Measurements from ENCODE around the gene CAPZB. TPM values are rescaled to one million over a fixed set of nuclear protein-coding genes. Genes with fewer than 3 reads are reported as not detected.

Gene CAPZB
- polyA plus RNA-seq, 2 of the 4 experiments (the other 2 are of a cell fraction) = 133 to 296 TPM

GRCh38 chr1:19350566-19350965, 134.8 kb downstream of the CAPZB start:
- TF ChIP-seq, protein P1, sequence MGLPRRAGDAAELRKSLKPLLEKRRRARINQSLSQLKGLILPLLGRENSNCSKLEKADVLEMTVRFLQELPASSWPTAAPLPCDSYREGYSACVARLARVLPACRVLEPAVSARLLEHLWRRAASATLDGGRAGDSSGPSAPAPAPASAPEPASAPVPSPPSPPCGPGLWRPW (IDR thresholded peaks at IDR 0.05) = no peak
- TF ChIP-seq FOSL2 (IDR thresholded peaks at IDR 0.05) (no peak), FOSL2 (CRISPR knock-in tag; IDR thresholded peaks at IDR 0.05) (no peak), ESRRA (IDR thresholded peaks at IDR 0.05; ENCODE audit: borderline replicate concordance, low read length) (no peak), TP53 (CRISPR knock-in tag; IDR thresholded peaks at IDR 0.05) (no peak), MAX (IDR thresholded peaks at IDR 0.05) (no peak), MAZ (IDR thresholded peaks at IDR 0.05; ENCODE audit: borderline replicate concordance, low read depth, low read length) (no peak), PBX3 (IDR thresholded peaks at IDR 0.05) (no peak), GATA3 (IDR thresholded peaks at IDR 0.05; ENCODE audit: borderline replicate concordance) (no peak), ATOH8 (CRISPR knock-in tag; IDR thresholded peaks at IDR 0.05; ENCODE audit: low read depth) (no peak), JUNB (IDR thresholded peaks at IDR 0.05) (no peak), E2F6 (IDR thresholded peaks at IDR 0.05; ENCODE audit: borderline replicate concordance, low read depth) (no peak), ZNF302 (CRISPR knock-in tag; IDR thresholded peaks at IDR 0.05) (no peak), RNF2 (IDR thresholded peaks at IDR 0.05; ENCODE audit: borderline replicate concordance, low read depth) (no peak), HEYL (CRISPR knock-in tag; IDR thresholded peaks at IDR 0.05) (no peak), FOSB (CRISPR knock-in tag; IDR thresholded peaks at IDR 0.05) (no peak), NFE2L2 (conservative IDR thresholded peaks at IDR 0.05; ENCODE audit: low read length) (no peak), EP300 (IDR thresholded peaks at IDR 0.05) (no peak), ELK1 (IDR thresholded peaks at IDR 0.05; ENCODE audit: low read depth, low read length) (no peak)
- TF ChIP-seq, protein P2, sequence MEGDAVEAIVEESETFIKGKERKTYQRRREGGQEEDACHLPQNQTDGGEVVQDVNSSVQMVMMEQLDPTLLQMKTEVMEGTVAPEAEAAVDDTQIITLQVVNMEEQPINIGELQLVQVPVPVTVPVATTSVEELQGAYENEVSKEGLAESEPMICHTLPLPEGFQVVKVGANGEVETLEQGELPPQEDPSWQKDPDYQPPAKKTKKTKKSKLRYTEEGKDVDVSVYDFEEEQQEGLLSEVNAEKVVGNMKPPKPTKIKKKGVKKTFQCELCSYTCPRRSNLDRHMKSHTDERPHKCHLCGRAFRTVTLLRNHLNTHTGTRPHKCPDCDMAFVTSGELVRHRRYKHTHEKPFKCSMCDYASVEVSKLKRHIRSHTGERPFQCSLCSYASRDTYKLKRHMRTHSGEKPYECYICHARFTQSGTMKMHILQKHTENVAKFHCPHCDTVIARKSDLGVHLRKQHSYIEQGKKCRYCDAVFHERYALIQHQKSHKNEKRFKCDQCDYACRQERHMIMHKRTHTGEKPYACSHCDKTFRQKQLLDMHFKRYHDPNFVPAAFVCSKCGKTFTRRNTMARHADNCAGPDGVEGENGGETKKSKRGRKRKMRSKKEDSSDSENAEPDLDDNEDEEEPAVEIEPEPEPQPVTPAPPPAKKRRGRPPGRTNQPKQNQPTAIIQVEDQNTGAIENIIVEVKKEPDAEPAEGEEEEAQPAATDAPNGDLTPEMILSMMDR (IDR thresholded peaks at IDR 0.05) = no peak
- TF ChIP-seq, protein P3, sequence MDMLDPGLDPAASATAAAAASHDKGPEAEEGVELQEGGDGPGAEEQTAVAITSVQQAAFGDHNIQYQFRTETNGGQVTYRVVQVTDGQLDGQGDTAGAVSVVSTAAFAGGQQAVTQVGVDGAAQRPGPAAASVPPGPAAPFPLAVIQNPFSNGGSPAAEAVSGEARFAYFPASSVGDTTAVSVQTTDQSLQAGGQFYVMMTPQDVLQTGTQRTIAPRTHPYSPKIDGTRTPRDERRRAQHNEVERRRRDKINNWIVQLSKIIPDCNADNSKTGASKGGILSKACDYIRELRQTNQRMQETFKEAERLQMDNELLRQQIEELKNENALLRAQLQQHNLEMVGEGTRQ (IDR thresholded peaks at IDR 0.05) = no peak
- no peak for ATAC-seq
- ChIA-PET POLR2A (no interaction called here), CTCF (interaction anchor here (0.6 to 1.3 kb wide), 3 partner anchors 18 to 1244 kb away, joined by 3 read pairs; no protein-coding TSS in a partner anchor)
- FAIRE-seq = no peak
- WGBS (ENCODE audit: missing lambda C conversion rate) = 96% methylated on average over 5 of the region's 5 CpGs
- no peaks in the 10 kb centered on the region for H3K9me3 ChIP-seq
- no peak overlapping the region for H3K27ac ChIP-seq
- H3K4me2 ChIP-seq = no peak overlapping the region
- H3K4me3 ChIP-seq = no peak overlapping the region
- no peak for DNase-seq (ENCODE audit: low read depth in 1 of 2, low spot score in 1 of 2)
- no peaks in the 10 kb centered on the region for H3K4me1 ChIP-seq

Measured in A549 (cell line).